Measurements from ENCODE around the gene LRRC23. TPM values are rescaled to one million over a fixed set of nuclear protein-coding genes. Genes with fewer than 3 reads are reported as not detected.

LRRC23 gene
- total RNA-seq, 1 donor: 7.6 TPM

DNA sequence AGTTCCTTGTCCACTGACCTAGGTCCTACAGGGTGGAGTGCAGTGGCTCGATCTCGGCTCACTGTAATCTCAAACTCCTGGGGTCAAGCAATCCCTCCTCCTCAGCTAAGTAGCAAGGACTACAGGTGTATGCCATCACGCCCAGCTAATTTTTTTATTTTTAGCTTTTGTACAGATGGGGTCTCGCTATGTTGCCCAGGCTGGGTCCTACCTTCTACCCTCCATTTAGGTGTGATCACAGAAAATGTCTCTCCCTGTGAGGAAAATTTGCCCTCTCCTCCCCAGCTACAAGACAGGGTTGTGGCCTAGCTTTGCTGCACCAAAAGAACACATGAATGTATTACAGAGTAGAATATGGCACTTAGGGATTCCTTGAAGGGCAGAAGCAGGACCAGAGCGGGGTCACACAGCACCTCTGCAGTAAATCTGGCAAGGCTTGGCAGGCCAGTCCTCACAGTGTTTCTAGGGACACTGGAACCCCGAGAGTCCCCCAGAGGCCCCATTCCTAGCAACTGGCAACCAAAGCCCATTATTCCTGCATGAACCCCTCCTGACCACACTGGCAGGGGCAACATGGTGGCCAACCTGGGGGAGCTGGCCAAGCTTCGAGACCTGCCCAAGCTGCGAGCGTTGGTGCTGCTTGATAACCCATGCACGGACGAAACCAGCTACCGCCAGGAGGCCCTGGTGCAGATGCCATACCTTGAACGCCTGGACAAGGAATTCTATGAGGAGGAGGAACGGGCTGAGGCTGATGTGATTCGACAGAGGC is 7.7 kb downstream of the LRRC23 start:
- Histone ChIP-seq H3K4me3 (ENCODE audit: insufficient read depth, low read length) (no peak overlapping the region), H3K79me2 (ENCODE audit: insufficient read depth, low read length) (peaks cover 19% of the 10 kb centered on the region), H3K4me2 (ENCODE audit: insufficient read depth, low read length) (no peak overlapping the region), H3K27me3 (ENCODE audit: insufficient read depth, low read length) (no peaks in the 10 kb centered on the region), H3K9me3 (ENCODE audit: low read depth, low read length) (no peaks in the 10 kb centered on the region), H3K4me1 (ENCODE audit: insufficient read depth, low read length) (peaks cover 20% of the 10 kb centered on the region), H3K36me3 (ENCODE audit: insufficient read depth, low read length) (peaks cover 4% of the 10 kb centered on the region), H4K20me1 (ENCODE audit: insufficient read depth, low read length) (peaks cover 4% of the 10 kb centered on the region), H2AFZ (ENCODE audit: low read length) (no peak overlapping the region), H3K27ac (ENCODE audit: low read depth, low read length) (no peak overlapping the region)
- DNase-seq (ENCODE audit: insufficient read length, low spot score, missing footprints): no peak
- TF ChIP-seq CTCF (IDR thresholded peaks at IDR 0.05; ENCODE audit: extremely low read depth, low read depth, low read length): no peak

DNA sequence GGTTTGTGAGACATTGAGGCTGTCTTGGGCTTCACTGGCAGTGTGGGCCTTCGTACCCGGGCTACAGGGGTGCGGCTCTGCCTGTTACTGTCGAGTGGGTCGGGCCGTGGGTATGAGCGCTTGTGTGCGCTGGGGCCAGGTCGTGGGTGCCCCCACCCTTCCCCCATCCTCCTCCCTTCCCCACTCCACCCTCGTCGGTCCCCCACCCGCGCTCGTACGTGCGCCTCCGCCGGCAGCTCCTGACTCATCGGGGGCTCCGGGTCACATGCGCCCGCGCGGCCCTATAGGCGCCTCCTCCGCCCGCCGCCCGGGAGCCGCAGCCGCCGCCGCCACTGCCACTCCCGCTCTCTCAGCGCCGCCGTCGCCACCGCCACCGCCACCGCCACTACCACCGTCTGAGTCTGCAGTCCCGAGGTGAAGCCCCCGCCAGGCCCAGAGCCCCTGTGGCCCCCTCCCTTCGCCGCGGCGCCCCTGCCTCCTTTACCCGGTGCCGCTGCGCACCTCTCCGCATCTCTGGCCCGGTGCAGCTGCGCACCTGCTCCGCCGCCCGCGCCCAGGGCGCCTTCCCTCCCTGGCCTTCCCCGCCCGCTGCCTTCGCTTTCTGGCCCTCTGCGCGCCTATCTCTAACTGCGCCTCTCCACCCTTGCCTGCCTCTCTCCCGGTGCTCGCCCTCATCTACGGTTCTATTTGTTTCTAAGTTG is 9.8 kb downstream of the LRRC23 start, which contains the start of gene ENO2:
ENO2 (plus strand) TSS at position 335 of the 701 bp plus-strand sequence. CDS start 1,253 bp downstream, outside the sequence.
- Histone ChIP-seq H3K36me3 (ENCODE audit: insufficient read depth, low read length) (peaks cover 6% of the 10 kb centered on the region), H2AFZ (ENCODE audit: low read length) (peak within 1 kb of the TSS; percentile 88), H3K27ac (ENCODE audit: low read depth, low read length) (peak within 1 kb of the TSS; percentile 48), H3K79me2 (ENCODE audit: insufficient read depth, low read length) (peaks cover 19% of the 10 kb centered on the region), H3K4me3 (ENCODE audit: insufficient read depth, low read length) (peak within 1 kb of the TSS; percentile 84), H3K9me3 (ENCODE audit: low read depth, low read length) (no peaks in the 10 kb centered on the region), H3K4me1 (ENCODE audit: insufficient read depth, low read length) (peaks cover 22% of the 10 kb centered on the region), H3K4me2 (ENCODE audit: insufficient read depth, low read length) (peak within 1 kb of the TSS; percentile 85), H4K20me1 (ENCODE audit: insufficient read depth, low read length) (peaks cover 4% of the 10 kb centered on the region), H3K27me3 (ENCODE audit: insufficient read depth, low read length) (no peaks in the 10 kb centered on the region)
- peak; percentile 98 for DNase-seq (ENCODE audit: insufficient read length, low spot score, missing footprints)
- TF ChIP-seq CTCF (IDR thresholded peaks at IDR 0.05; ENCODE audit: extremely low read depth, low read depth, low read length): no peak

DNA sequence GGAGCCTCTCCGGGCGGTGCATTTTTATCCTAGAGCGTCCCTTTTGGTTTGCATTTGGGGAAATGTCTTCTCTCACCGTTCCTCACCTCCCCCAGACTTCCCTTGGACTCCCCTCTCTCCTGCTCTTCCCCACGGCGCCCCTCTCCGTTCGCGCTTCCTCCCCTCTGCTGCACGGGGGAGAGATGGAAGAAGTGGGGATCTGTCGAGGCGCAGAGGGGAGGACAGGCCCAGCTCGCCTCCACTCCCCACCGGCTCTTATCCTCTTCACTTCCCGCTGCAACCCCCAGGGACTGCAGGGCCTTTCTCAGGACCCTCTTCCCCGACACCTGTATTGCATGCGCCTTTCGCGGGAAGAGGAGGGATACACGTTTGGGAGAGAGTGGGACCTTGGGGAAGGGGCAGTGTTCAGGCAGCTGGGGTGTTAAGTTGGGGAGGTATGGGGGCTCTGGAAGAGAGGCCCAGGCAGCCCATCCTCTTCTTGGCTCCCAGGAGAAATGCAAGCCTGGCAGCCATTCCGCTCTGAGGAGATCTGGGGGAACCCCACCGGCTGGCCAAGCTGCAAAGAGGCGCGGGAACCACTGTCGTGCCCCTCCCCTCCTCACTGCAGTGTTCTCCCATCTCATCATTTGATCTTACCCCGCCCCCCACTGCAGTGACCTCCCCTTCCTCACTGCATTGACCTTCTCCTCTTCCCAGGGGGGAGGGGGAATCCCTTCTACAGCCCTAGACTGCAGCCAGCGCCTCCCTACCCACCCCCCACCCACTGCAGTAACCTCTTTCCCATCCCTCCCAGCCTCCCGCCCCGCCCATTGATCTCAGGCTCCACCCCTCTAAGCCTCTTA is 10.5 kb downstream of the LRRC23 start:
- peak overlapping the region; percentile 84 for H3K4me3 ChIP-seq (ENCODE audit: insufficient read depth, low read length)
- H3K9me3 ChIP-seq (ENCODE audit: low read depth, low read length): no peaks in the 10 kb centered on the region
- no peak for TF ChIP-seq CTCF (IDR thresholded peaks at IDR 0.05; ENCODE audit: extremely low read depth, low read depth, low read length)
- peaks cover 4% of the 10 kb centered on the region for H4K20me1 ChIP-seq (ENCODE audit: insufficient read depth, low read length)
- H3K36me3 ChIP-seq (ENCODE audit: insufficient read depth, low read length): peaks cover 6% of the 10 kb centered on the region
- H3K4me1 ChIP-seq (ENCODE audit: insufficient read depth, low read length): peaks cover 22% of the 10 kb centered on the region
- H3K27ac ChIP-seq (ENCODE audit: low read depth, low read length): no peak overlapping the region
- H3K79me2 ChIP-seq (ENCODE audit: insufficient read depth, low read length): peaks cover 19% of the 10 kb centered on the region
- peak; percentile 77 for DNase-seq (ENCODE audit: insufficient read length, low spot score, missing footprints)
- H3K4me2 ChIP-seq (ENCODE audit: insufficient read depth, low read length): peak overlapping the region; percentile 85
- no peaks in the 10 kb centered on the region for H3K27me3 ChIP-seq (ENCODE audit: insufficient read depth, low read length)
- H2AFZ ChIP-seq (ENCODE audit: low read length): peak overlapping the region; percentile 65
